Gastroesophageal sphincter (tissue), 4 donors: ENCODE measurements around the gene PHAF1. TPM values are rescaled to one million over a fixed set of nuclear protein-coding genes. Genes with fewer than 3 reads are reported as not detected.

Source experiments
- ATAC-seq: fragments of 150-250 bp; one replicate; pipeline ENCODE4 v1.9.1; 2016; ENCODE audit warnings: mild to moderate bottlenecking, moderate library complexity
- H3K27ac ChIP-seq, 4 donors: fragments of 200-600 bp; sonication (generic) in 3 of 4; 1 replicate in 3 of 4; 2 replicates in 1 of 4; pipeline ENCODE4 v1.5.1; 2016 to 2019
- H3K27me3 ChIP-seq: fragments of 200-600 bp; sonication (generic); one replicate; pipeline ENCODE4 v1.5.1; 2019
- H3K36me3 ChIP-seq, 2 donors: fragments of 200-600 bp; sonication (generic); one replicate each; pipeline ENCODE4 v1.5.1; 2019; ENCODE audit warnings: control low read depth in 1 of 2
- H3K4me1 ChIP-seq, 3 donors: fragments of 200-600 bp; sonication (generic); 1 replicate in 2 of 3; 2 replicates in 1 of 3; pipeline ENCODE4 v1.5.1; 2016 to 2019; ENCODE audit warnings: control low read depth in 2 of 3
- H3K4me3 ChIP-seq, 2 donors: fragments of 200-600 bp; sonication (generic); one replicate each; pipeline ENCODE4 v1.5.1; 2019; ENCODE audit warnings: mild to moderate bottlenecking in 1 of 2, moderate library complexity in 1 of 2
- H3K9me3 ChIP-seq, 3 donors: fragments of 200-600 bp; sonication (generic); one replicate each; pipeline ENCODE4 v1.5.1; 2017 to 2019; ENCODE audit warnings: control low read depth in 2 of 3
- CTCF ChIP-seq, 4 experiments: fragments of 200-600 bp in 2 of 4; fragments of 450-650 bp in 2 of 4; sonication (generic) in 1 of 4; IDR thresholded peaks; one replicate each; pipeline ENCODE4 v1.5.1; 2017 to 2019; ENCODE audit warnings: antibody characterized with exemption in 4 of 4, mild to moderate bottlenecking in 2 of 4, moderate library complexity in 2 of 4
- EP300 ChIP-seq: sonication (generic); formaldehyde crosslinking; IDR thresholded peaks from one replicate; pipeline ENCODE4 v1.6.1; 2017; ENCODE audit warnings: antibody characterized with exemption, mild to moderate bottlenecking
- POLR2A ChIP-seq, 2 donors: fragments of 450-650 bp; IDR thresholded peaks; one replicate each; pipeline ENCODE4 v1.6.1; 2017; ENCODE audit warnings: antibody characterized with exemption in 2 of 2, mild to moderate bottlenecking in 2 of 2, moderate library complexity in 1 of 2
- POLR2AphosphoS5 ChIP-seq: sonication (generic); formaldehyde crosslinking; IDR thresholded peaks from one replicate; pipeline ENCODE4 v1.6.1; 2017; ENCODE audit warnings: antibody characterized with exemption
- WGBS, 2 donors: methylation state at CpG; one replicate each; pipeline ENCODE4 v1.1.5; 2018; ENCODE audit warnings: low coverage in 1 of 2; 5-methylcytosine and 5-hydroxymethylcytosine counted together
- total RNA-seq, 4 donors: library from RNA; depleted of rRNA; stranded (reverse); fragments of >200 nt; gene quantifications; one replicate each; pipeline ENCODE4 v1.1.0, GENCODE V29; 2016

Gene PHAF1
- total RNA-seq, 4 donors from 2014 or later = 10.9 to 20.4 (median 13.3) TPM

GRCh38 chr16:67156143-67156844 is 46.6 kb downstream of the PHAF1 start:
- H3K27me3 ChIP-seq = no peaks in the 10 kb centered on the region
- H3K9me3 ChIP-seq = no peaks in the 10 kb centered on the region
- TF ChIP-seq POLR2A (IDR thresholded peaks at IDR 0.05) = no peak
- TF ChIP-seq CTCF (IDR thresholded peaks at IDR 0.05) = no peak
- no peak for TF ChIP-seq EP300
- TF ChIP-seq POLR2AphosphoS5 = no peak
- WGBS, 2 donors = 50 to 72% methylated on average over 4 of the region's 15 CpGs
- no peak overlapping the region for H3K4me3 ChIP-seq
- ATAC-seq = no peak
- H3K36me3 ChIP-seq = no peaks in the 10 kb centered on the region
- no peak overlapping the region for H3K27ac ChIP-seq
- H3K4me1 ChIP-seq = peaks cover 0 to 51% (median 19%) of the 10 kb centered on the region in 3 donors

DNA sequence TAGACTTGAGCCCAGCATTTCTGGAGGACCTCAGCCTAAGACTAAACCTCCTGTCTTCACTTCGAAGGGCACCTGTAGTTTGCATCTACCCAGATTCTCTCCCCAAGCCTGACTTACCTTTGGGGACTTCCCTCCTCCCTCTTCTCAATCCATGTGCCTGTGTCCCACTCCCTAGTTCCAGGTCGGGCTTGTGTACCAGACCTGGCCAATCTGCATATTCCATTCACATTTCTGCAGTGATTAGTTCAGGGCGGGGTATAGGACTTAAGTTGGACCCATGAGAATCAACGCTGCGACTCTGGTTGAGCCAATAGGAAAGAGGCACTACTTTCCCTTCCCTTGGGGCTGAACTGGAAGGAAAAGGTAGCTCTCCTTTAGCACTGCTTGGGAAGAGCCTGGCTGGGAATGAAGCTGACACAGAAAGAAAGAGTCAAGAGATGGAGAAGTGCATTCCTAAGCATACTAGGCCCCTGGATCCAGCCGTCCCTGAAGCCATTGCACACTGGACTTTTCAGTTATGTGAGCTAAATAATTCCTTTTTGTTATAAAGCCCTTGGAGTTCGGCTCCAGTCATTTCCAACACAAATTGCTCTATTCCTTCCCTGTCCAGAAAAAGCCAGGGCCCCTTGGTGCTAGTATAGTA is 47.5 kb downstream of the PHAF1 start:
- Histone ChIP-seq H3K9me3 (no peaks in the 10 kb centered on the region), H3K27ac (no peak overlapping the region), H3K27me3 (peaks cover 2% of the 10 kb centered on the region), H3K36me3 (no peaks in the 10 kb centered on the region), H3K4me3 (no peak overlapping the region), H3K4me1 (peaks cover 0 to 55% (median 22%) of the 10 kb centered on the region in 3 donors)
- WGBS, 2 donors = 50 to 51% methylated on average over 5 to 6 of the region's 7 CpGs
- TF ChIP-seq EP300 (no peak), CTCF (IDR thresholded peaks at IDR 0.05) (no peak), POLR2A (IDR thresholded peaks at IDR 0.05) (no peak), POLR2AphosphoS5 (no peak)
- ATAC-seq = no peak

DNA sequence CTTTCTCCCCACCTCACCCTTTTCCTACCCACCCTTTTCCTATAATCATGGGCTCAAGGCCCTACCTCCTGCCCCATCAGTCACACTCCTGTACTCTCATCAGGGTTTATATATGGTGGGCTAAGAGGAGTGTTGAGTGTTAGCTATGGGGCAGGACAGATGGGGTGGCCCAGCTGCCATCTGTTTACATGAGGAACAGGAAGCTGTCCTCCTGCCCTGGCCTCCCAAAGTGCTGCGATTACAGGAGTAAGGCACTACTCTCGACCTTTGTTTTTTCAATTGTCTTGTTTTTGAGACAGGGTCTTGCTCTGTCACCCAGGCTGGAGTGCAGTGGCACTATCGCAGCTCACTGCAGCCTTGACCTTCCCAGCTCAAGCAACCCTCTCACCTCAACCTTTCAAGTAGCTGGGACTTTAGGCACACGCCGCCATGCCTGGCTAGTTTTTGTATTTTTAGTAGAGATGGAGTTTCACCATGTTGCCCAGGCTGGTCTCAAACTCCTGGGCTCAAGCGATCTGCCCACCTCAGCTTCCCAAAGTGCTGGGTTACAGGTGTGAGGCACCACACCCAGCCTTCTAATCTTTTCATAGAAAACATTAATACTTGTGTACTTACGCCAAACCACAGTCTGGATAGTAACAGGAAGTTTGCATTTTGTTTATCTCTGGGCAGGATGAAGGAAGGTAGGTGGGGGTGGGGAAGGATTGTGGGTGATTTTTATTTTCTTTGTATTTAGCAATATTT is 48.3 kb downstream of the PHAF1 start:
- no peak for ATAC-seq
- H3K36me3 ChIP-seq = no peaks in the 10 kb centered on the region

More for the DNA sequence above, 48.3 kb downstream of the PHAF1 start:
- Histone ChIP-seq H3K4me3 (no peak overlapping the region), H3K4me1 (peaks cover 0 to 64% (median 28%) of the 10 kb centered on the region in 3 donors), H3K9me3 (no peaks in the 10 kb centered on the region), H3K27me3 (peaks cover 11% of the 10 kb centered on the region), H3K27ac (no peak overlapping the region)
- 82 to 86% methylated on average over 2 to 6 of the region's 7 CpGs for WGBS, 2 donors
- TF ChIP-seq POLR2A (IDR thresholded peaks at IDR 0.05) = no peak
- TF ChIP-seq CTCF (IDR thresholded peaks at IDR 0.05) = no peak
- no peak for TF ChIP-seq EP300
- no peak for TF ChIP-seq POLR2AphosphoS5
